GM19193 (cell line): ENCODE measurements around the gene SLC4A2.

Source experiments
- POLR2A ChIP-seq: IDR thresholded peaks from 4 replicates; pipeline ENCODE4 v1.6.1; 2011; ENCODE audit not compliant: insufficient read depth, insufficient read length; ENCODE audit errors: extremely low read depth

The SLC4A2 gene, protein sequence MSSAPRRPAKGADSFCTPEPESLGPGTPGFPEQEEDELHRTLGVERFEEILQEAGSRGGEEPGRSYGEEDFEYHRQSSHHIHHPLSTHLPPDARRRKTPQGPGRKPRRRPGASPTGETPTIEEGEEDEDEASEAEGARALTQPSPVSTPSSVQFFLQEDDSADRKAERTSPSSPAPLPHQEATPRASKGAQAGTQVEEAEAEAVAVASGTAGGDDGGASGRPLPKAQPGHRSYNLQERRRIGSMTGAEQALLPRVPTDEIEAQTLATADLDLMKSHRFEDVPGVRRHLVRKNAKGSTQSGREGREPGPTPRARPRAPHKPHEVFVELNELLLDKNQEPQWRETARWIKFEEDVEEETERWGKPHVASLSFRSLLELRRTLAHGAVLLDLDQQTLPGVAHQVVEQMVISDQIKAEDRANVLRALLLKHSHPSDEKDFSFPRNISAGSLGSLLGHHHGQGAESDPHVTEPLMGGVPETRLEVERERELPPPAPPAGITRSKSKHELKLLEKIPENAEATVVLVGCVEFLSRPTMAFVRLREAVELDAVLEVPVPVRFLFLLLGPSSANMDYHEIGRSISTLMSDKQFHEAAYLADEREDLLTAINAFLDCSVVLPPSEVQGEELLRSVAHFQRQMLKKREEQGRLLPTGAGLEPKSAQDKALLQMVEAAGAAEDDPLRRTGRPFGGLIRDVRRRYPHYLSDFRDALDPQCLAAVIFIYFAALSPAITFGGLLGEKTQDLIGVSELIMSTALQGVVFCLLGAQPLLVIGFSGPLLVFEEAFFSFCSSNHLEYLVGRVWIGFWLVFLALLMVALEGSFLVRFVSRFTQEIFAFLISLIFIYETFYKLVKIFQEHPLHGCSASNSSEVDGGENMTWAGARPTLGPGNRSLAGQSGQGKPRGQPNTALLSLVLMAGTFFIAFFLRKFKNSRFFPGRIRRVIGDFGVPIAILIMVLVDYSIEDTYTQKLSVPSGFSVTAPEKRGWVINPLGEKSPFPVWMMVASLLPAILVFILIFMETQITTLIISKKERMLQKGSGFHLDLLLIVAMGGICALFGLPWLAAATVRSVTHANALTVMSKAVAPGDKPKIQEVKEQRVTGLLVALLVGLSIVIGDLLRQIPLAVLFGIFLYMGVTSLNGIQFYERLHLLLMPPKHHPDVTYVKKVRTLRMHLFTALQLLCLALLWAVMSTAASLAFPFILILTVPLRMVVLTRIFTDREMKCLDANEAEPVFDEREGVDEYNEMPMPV

DNA sequence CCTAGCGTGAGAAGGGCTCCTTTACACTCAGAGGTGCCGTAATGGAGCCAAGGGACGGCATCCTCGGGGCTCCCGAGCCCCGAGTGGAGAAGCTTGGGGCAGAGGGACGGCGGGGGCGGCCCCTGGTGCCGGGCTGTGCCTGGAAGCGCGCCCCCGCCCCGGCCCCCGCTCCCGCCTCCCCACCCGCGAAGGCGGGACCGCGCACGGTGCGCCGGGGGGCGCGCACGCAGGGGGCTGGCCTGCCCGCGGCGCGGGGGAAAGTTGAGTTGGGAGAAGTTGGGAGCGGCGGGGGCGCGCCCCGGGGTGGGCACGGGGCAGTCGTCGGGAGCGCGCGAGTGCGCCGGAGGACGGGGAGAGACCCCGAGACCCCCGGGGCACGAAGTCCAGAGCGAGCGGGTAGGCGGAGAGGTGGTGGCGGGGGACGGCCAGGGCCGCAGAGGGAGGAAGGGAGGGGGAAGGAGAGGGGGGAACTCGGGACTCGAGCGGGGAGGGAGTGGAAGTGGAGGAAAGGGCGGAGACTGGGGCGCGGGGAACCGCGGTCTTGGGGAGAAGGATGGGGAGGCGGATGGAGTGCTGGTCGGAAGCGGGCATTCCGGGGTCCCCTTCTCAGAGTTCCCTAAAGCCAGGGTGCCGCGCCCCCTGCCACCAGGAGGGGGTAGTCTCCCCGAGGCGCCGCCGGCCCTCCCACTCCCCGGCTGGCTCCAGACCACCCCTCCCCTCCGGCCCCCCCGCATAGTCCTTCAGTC, at the start of gene SLC4A2:
Gene SLC4A2 (plus strand): TSS at position 223 of the 746 bp plus-strand sequence. CDS start 2,399 bp downstream, outside the sequence.
- peak; percentile 52 for TF ChIP-seq POLR2A

- TF ChIP-seq POLR2A, result no peak
Observed at GRCh38 chr7:151010037-151010306, 49.4 kb upstream of the SLC4A2 start.

DNA sequence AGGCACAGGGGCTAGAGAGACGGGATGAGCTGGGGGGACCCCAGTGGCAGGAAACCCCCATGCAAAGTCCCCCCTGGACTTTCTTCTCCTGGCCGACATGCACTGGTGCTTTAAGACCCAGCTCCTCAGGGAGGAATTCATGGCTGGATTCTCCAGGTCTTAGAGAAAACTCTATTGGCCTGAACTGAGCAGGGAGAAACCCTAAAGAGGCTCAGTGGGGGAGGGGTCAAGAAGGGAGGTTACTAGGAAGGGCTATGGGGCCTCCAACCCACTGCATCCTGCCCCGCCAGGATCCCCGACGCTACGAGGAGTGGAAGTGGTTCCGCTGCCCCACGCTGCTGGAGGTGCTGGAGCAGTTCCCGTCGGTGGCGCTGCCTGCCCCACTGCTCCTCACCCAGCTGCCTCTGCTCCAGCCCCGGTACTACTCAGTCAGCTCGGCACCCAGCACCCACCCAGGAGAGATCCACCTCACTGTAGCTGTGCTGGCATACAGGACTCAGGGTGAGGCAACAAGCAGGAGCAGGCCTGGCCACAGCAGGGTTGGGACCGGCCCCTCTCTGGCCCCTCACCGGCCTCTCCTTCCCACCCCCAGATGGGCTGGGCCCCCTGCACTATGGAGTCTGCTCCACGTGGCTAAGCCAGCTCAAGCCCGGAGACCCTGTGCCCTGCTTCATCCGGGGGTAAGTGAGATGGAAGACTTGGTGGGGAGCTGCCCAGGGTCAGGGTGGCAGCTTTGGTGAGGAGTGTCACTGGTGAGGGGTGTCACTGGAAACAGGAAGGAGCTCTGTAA, 48.9 kb upstream of the SLC4A2 start:
- TF ChIP-seq POLR2A, result no peak

DNA sequence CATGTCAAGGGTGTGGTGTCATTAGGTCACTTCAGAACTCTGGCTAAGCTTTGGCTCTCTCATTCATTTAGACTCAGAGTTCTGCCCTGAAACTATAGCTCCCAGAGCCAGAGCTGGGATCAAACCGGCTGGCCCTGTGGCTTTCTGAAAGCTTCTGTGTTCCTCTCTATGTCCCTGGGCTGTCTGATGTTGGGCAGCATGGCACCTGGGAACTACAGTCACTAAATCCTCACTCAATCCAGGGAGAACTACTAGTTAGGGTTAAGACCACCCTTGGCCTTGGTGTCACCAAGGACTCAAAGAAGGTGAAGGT, 48.3 kb upstream of the SLC4A2 start:
- no peak for TF ChIP-seq POLR2A

DNA sequence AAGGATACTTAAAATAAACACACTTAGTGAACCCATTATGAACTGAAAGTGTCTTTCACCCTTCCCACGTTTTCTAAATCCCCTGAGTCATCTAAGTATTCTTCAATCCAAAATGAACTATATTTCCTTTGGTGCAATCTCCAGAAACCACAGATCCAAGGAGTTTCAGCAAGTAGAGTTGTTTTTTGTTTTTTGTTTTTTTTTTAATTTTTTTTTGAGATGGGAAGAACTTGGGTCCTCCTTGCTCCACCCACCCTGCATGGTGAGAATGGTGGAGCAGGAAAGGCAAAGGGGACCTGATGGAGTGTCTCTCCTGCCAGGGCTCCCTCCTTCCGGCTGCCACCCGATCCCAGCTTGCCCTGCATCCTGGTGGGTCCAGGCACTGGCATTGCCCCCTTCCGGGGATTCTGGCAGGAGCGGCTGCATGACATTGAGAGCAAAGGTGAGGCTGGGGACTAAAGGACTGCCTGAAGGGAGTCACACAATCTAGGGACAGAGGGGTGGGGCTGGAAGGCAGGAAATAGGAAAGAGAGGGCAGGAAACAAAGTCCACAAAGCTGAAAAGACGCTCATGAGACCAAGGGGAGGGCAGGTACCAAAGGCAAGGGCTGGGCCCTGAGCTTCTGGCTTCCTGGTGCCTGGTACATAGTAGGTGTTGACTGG, 47.2 kb upstream of the SLC4A2 start:
- no peak for TF ChIP-seq POLR2A

DNA sequence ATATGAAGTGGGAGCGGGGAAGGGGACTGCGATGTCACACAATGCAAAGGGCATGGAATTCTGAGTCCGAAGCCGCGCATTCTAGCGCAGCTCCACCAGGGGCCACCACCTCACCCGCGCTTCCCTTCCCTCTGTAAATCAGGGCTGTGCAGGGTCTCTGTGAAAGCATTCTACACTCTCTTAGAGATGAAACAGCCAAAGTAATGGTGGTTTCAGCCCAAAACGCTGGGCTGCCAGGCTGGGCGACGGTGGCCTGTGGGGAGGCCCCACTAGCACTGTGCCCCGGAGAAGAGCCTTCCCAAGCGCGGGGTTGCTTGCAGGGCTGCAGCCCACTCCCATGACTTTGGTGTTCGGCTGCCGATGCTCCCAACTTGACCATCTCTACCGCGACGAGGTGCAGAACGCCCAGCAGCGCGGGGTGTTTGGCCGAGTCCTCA, 46.5 kb upstream of the SLC4A2 start:
- TF ChIP-seq POLR2A, result no peak

DNA sequence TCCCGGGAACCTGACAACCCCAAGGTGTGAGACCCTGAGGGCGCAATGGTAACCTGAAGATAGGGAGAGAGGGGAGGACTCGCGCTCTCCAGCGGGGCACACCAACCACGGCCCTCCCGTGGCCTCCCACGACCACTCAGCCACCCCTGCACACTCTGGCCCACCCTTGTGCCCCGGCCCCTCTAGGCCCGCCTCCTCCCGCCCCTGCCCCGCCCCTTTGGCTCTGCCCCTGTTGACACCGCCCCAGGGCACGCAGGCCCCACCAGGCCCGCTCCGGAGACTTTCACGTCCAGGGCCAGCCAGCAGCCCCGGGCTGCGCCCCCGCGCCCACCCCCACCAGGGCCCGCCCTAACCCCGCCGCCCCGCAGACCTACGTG, 46.0 kb upstream of the SLC4A2 start:
- no peak for TF ChIP-seq POLR2A

- TF ChIP-seq POLR2A, result no peak
Observed at GRCh38 chr7:151013733-151014497, 45.5 kb upstream of the SLC4A2 start.

- TF ChIP-seq POLR2A, result no peak
Observed at GRCh38 chr7:151014950-151015349, 44.4 kb upstream of the SLC4A2 start.

DNA sequence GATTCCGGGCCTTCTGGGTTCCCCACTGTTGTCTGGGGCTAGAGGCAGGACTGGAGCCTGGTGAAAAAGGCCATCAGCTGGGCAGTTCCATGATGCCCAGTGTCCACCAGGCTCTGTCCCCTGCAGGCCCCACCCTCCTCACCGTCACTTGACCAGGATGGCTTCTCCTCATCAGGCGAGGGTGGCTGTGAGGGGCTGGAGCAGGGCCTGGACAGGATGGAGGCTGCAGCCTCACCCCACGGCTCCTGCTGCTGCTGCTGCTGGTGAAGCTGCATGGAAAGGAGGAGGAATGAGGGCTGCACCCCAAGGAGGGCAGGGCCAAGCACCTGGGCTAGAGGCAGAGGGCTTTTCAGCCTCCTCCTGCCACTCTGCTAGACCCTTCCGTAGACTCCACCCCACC, 43.4 kb upstream of the SLC4A2 start:
- TF ChIP-seq POLR2A, result no peak

- TF ChIP-seq POLR2A, result no peak
Observed at GRCh38 chr7:151016505-151016904, 42.9 kb upstream of the SLC4A2 start.

GRCh38 chr7:151016942-151017341, 42.4 kb upstream of the SLC4A2 start:
- TF ChIP-seq POLR2A, result no peak
